ENCODE results near the gene TRABD.
"Not testable (repeated sequence)": the region's sequence is repeated elsewhere in the genome, so short reads cannot be mapped to it uniquely, and the experiment has no call there.

Gene TRABD

DNA sequence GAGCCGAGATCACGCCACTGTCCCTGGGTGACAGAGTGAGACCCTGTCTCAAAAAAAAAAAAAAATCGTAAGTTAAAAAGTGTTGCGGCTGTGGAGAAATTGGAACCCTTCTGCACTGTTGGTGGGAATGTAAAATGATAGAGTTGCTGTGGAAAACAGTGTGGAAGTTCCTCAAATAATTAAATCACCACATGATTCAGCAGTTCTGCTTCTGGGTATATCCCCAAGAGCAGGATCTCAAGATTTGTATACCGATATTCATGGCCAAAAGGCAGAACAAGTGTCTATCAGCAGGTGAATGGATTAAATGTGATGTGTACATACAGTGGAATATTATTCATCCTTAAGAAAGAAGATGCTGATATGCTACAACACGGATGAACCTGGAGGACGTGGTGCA, 18.9 kb downstream of the TRABD start:
- FAIRE-seq, result no peak

GRCh38 chr22:50204998-50205397, 19.3 kb downstream of the TRABD start:
- FAIRE-seq, result not testable (repeated sequence)

GRCh38 chr22:50205781-50206569, 20.3 kb downstream of the TRABD start:
- no peak for FAIRE-seq

- no peak for FAIRE-seq
These were observed 20.9 kb downstream of the TRABD start for GRCh38 chr22:50206599-50206998.

- no peak for FAIRE-seq
These were observed 21.8 kb downstream of the TRABD start for GRCh38 chr22:50207383-50208140.

DNA sequence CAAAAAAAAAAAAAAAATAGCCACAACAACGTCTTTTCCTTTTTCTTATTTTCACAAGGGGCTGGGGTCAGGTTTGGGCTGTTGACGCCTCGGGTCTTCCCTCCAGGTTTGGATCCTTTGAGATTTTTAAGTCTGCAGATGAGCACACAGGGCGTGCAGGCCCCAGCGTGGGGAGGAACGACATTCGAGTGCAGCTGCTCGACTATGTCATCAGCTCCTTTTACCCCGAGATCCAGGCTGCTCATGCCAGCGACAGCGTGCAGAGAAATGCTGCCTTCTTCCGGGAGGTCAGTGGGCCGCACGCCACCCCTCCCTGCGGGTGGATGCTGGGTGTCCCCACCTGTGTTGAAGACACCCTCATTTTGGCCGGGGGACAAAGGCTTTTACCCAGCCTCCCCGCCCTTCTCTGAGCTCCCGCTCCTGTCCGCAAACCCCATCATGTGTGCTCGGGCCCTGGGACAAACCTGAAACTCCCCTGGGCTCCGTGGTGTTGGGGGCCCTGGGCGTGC, 22.8 kb downstream of the TRABD start:
- FAIRE-seq, result no peak

DNA sequence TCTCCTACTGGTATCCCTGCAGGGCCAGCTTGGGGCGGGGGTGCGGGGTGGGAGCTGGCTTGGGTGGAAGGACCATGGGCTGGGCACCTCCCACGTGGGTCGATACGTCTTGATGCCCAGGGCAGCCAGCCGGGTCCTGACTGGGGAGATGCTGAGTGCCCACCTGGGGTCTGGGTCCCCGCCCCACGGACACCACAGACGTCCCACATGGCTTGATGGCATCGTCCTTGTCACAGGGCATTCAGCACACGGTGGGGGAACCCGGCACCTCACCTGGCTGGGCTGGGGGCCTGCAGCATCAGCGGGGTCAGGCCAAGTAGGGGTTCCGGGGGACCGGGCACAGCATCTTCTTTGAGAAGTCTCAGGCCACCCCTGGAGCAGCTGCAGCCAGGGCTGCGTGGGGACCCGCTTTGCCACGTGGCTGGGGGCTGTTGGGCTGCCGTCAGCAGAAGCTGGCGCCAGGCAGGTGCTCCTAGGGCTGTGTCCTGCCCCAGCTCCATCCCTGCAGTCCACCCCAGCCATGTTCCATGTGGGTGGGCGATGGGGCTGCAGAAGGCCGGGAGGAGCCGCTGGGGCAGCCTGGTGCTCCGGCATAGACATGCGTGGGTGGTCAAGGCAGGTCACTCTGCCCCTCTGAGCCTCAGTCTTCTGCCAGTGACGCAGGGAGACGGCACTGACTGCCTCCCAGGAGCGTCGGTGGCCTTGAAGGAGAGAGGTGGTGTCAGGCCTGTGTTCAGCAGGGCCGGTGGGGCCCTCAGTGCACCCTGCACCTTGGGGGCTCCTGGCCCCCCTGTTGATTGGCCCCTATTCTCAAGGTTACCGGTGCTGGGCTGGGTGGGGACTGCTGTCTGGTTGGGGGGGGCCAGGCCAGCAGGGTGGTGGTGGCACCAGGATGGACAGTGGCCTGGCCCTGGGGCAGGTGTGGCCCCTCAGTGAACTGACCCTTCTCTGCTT, 23.5 kb downstream of the TRABD start:
- FAIRE-seq, result no peak

DNA sequence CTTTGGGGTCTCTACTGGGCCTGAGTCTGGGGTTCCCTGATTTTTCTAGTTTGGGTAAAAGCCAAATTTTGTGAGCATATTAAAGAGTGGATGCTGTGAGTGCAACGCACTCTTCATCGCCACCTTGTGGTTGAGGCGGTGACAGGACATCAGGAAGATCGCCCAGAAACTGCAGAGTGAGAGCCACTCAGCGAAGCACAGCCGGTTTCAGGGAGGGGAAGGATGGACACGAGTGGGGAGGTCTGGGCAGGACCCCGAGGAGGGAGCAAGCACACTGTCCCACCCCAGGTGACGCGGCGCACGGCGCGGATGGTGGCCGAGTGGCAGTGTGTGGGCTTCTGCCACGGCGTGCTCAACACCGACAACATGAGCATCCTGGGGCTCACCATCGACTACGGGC, 24.2 kb downstream of the TRABD start:
- FAIRE-seq, result no peak

DNA sequence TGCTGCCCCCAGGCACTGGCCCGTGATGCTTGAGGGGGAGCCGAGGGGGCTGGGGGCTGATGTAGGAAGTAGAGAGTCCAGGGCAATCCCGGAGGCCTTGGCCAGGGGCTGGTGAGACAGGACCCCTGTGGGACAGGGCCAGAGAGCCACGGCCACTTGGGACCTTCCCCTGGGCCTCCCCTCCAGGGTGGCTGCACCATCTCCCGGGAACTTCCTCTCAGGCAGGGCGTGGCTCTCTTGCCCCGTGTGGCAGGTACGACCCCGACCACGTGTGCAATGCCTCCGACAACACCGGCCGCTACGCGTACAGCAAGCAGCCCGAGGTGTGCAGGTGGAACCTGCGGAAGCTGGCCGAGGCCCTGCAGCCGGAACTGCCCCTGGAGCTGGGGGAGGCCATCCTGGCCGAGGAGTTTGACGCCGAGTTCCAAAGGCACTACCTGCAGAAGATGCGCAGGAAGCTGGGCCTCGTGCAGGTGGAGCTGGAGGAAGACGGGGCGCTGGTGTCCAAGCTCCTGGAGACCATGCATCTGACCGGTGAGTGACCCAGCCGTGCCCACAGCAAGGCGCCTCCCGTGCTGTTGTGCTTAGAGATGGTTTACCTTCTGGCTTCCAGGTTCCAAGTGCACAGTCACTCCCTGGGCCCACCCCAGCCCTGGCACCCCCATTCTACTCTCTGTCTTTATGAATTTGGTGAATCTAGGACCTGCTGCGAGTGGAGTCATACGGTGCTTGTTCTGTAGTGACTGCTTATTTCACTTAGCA, 24.8 kb downstream of the TRABD start:
- FAIRE-seq, result no peak

GRCh38 chr22:50211147-50211546, 25.4 kb downstream of the TRABD start:
- FAIRE-seq, result no peak

DNA sequence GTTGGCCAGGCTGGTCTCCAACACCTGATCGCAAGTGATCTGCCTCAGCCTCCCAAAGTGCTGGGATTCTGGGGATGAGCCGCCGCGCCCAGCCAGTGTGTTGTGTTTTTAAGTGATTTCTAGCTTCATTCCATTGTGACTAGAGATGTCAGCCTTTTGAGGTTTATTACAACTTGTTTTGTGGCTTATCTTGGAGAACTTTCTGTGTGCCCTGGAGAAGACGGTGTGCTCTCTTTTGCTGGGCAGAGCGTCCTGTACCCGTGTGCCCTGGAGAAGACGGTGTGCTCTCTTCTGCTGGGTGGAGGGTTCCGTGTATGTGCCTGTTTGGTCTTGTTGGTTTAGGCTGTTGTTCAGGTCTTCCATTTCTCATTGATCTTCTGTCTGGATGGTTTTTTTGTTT, 27.6 kb downstream of the TRABD start:
- FAIRE-seq, result no peak

GRCh38 chr22:50215297-50216054, 29.8 kb downstream of the TRABD start:
- no peak for FAIRE-seq

DNA sequence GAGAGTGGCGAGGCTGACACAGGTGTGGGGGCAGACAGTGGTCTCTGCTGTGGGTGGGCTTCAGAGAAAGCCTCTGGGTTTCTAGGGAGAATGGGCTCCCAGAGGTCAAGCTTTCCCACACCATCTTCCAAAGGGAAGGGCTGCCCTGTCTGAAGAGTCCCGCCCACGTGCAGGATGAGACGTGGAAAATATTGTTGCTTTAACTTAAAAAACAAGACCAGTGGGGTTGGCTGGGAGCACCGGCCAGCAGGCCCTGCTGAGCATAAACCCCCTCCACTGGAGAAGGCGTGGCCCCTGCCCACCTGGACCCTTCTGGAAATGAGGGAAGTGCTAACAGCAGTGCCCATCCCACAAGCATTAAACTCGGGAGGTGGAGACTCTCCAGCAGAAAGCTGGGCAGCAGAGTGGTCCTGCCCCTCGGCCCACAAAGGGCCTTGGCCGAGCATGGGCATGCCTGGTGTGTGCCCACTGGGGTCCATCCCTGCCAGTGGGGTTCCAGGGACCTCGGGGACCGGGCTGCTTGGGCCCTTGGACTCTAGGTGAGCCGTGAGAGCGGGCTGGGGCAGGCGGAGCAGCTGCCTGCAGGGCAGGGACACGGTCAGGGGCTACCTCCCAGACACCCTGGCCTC, 30.5 kb downstream of the TRABD start:
- FAIRE-seq, result no peak

DNA sequence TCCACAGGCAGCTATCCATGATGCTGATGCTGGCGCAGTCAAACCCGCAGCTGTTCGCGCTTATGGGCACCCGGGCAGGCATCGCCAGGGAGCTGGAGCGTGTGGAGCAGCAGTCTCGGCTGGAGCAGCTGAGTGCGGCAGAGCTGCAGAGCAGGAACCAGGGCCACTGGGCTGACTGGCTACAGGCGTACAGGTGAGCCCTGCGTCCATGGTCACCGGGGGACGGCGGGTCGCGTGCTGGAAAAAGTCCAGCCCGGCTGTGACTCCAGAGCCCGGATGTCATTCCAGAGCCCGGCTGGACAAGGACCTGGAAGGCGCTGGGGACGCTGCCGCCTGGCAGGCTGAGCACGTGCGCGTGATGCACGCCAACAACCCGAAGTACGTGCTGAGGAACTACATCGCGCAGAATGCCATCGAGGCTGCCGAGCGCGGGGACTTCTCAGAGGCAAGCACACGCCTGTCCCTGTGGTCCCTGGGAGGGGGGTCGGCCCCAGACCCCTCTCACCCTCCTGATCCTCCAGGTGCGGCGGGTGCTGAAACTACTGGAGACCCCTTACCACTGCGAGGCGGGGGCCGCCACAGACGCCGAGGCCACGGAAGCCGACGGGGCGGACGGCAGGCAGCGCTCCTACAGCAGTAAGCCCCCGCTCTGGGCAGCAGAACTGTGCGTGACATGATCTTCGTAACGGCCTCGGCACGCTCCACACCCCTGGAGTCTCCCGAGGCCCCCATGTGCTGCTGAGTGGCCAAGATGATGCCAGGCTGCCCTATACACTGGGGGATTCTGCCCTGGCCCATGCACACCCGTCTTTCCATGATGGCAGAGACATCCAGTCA, 31.2 kb downstream of the TRABD start:
- FAIRE-seq, result no peak

GRCh38 chr22:50217543-50218152, 31.9 kb downstream of the TRABD start:
- no peak for FAIRE-seq

GRCh38 chr22:50218153-50218995, 32.7 kb downstream of the TRABD start:
- no peak for FAIRE-seq

- no peak for FAIRE-seq
These were observed 33.4 kb downstream of the TRABD start for GRCh38 chr22:50218996-50219727.
